Body of pancreas (tissue), 4 donors: ENCODE data around the gene MED22. TPM values are rescaled to one million over a fixed set of nuclear protein-coding genes. Genes with fewer than 3 reads are reported as not detected.

ENCODE experiments used
- ATAC-seq: fragments of 150-250 bp; one replicate; pipeline ENCODE4 v1.9.1; 2016
- DNase-seq, 4 donors: peaks; one replicate each; pipeline ENCODE4 v3.0.0-alpha.2; 2019
- H3K27ac ChIP-seq, 4 donors: fragments of 200-600 bp; sonication (generic); 1 replicate in 3 of 4; 2 replicates in 1 of 4; pipeline versions ENCODE4 v1.5.1 to v1.6.1; 2016 to 2019; ENCODE audit warnings: mild to moderate bottlenecking in 1 of 4, mixed read lengths in 1 of 4, moderate library complexity in 1 of 4
- H3K27me3 ChIP-seq, 2 donors: fragments of 200-600 bp; sonication (generic); one replicate each; pipeline ENCODE4 v1.6.0; 2016; ENCODE audit warnings: mild to moderate bottlenecking in 1 of 2
- H3K36me3 ChIP-seq, 2 donors: fragments of 200-600 bp; sonication (generic); replicated peaks in 1 of 2; 2 replicates each; pipeline ENCODE4 v1.5.1; 2016; ENCODE audit warnings: low read depth in 2 of 2; ENCODE audit not compliant: insufficient read depth in 1 of 2
- H3K4me1 ChIP-seq: fragments of 200-600 bp; sonication (generic); one replicate; pipeline ENCODE4 v1.6.0; 2016
- H3K4me3 ChIP-seq, 2 donors: fragments of 200-600 bp; sonication (generic); 1 replicate in 1 of 2; 2 replicates in 1 of 2; pipeline ENCODE4 v1.5.1; 2016 to 2019
- H3K9me3 ChIP-seq, 3 donors: fragments of 200-600 bp; sonication (generic); 1 replicate in 2 of 3; 2 replicates in 1 of 3; pipeline ENCODE4 v1.5.1; 2016
- POLR2A ChIP-seq, 3 donors: fragments of 450-650 bp; IDR thresholded peaks; one replicate each; pipeline ENCODE4 v1.6.1; 2016; ENCODE audit warnings: antibody characterized with exemption in 3 of 3, mild to moderate bottlenecking in 2 of 3
- WGBS, 2 donors: methylation state at CpG; one replicate each; pipeline ENCODE4 v1.1.5; 2017; 5-methylcytosine and 5-hydroxymethylcytosine counted together
- intact Hi-C: fragments of 100-400 bp; cut with DNase I; formaldehyde crosslinking; loops from one replicate; pipeline ENCODE4 v1.15.1; 2023
- total RNA-seq, 2 donors: library from RNA; depleted of rRNA; stranded (reverse); fragments of >200 nt; gene quantifications; one replicate each; pipeline ENCODE4 v1.1.0, GENCODE V29; 2016
- TF ChIP-seq, protein P1 (sequence below), 7 experiments: fragments of 450-650 bp in 4 of 7; fragments of 200-600 bp in 3 of 7; sonication (generic) in 3 of 7; IDR thresholded peaks; one replicate each; pipeline ENCODE4 v1.5.1; 2016 to 2019; ENCODE audit warnings: antibody characterized with exemption in 7 of 7

The MED22 gene
- total RNA-seq, 2 donors from 2014 or later: 15.8 to 16.3 TPM

DNA sequence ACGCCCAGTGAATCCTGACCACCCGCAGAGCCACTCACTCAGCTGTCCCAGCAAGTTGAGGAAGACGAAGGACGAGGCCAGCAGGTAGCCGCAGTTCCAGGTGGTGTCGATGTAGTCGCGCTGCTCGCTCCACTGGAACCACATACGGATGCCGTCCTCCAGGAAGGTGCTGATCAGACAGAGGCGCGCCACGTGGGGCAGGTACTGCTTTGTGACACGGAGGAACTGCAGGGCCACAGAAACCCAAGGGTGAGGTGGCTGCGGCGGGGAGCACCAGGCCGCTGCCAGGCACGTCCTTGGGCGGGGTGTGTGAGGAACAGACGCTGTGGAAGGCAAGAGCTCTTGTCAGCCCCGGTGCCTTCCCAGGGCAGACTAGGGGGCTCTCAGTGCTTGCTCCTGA lies 19.3 kb upstream of the MED22 start:
- Histone ChIP-seq H3K9me3 (no peaks in the 10 kb centered on the region), H3K27ac (peak overlapping the region in 2 of 4 donors; percentile 66 to 73), H3K4me3 (no peak overlapping the region), H3K27me3 (no peaks in the 10 kb centered on the region), H3K36me3 (peaks cover 4 to 21% of the 10 kb centered on the region in 2 donors), H3K4me1 (peaks cover 65% of the 10 kb centered on the region)
- DNase-seq (no peak), ATAC-seq (no peak)
- no peak for TF ChIP-seq POLR2A (IDR thresholded peaks at IDR 0.05)
- TF ChIP-seq, protein P1, sequence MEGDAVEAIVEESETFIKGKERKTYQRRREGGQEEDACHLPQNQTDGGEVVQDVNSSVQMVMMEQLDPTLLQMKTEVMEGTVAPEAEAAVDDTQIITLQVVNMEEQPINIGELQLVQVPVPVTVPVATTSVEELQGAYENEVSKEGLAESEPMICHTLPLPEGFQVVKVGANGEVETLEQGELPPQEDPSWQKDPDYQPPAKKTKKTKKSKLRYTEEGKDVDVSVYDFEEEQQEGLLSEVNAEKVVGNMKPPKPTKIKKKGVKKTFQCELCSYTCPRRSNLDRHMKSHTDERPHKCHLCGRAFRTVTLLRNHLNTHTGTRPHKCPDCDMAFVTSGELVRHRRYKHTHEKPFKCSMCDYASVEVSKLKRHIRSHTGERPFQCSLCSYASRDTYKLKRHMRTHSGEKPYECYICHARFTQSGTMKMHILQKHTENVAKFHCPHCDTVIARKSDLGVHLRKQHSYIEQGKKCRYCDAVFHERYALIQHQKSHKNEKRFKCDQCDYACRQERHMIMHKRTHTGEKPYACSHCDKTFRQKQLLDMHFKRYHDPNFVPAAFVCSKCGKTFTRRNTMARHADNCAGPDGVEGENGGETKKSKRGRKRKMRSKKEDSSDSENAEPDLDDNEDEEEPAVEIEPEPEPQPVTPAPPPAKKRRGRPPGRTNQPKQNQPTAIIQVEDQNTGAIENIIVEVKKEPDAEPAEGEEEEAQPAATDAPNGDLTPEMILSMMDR (IDR thresholded peaks at IDR 0.05): no peak
- 80 to 92% methylated on average over 11 to 22 of the region's 22 CpGs for WGBS, 2 donors
- intact Hi-C loops: no loop called here

- DNase-seq (no peak), ATAC-seq (no peak)
- Histone ChIP-seq H3K27me3 (no peaks in the 10 kb centered on the region), H3K4me3 (no peak overlapping the region), H3K4me1 (peaks cover 57% of the 10 kb centered on the region), H3K9me3 (no peaks in the 10 kb centered on the region), H3K36me3 (peaks cover 4 to 25% of the 10 kb centered on the region in 2 donors), H3K27ac (peak overlapping the region in 1 of 4 donors; percentile 66)
- intact Hi-C loops: no loop called here
- TF ChIP-seq POLR2A (IDR thresholded peaks at IDR 0.05): no peak
- TF ChIP-seq, protein P1 (IDR thresholded peaks at IDR 0.05): no peak
- 91 to 92% methylated on average over 4 to 11 of the region's 11 CpGs for WGBS, 2 donors
These were observed 18.5 kb upstream of the MED22 start for GRCh38 chr9:133366435-133366834.

GRCh38 chr9:133362359-133363044 lies 14.6 kb upstream of the MED22 start:
- intact Hi-C loops: no loop called here
- WGBS, 2 donors: 87 to 88% methylated on average over 13 to 15 of the region's 15 CpGs
- no peak for DNase-seq

GRCh38 chr9:133361507-133362092 lies 13.7 kb upstream of the MED22 start:
- WGBS, 2 donors: 60 to 61% methylated on average over 13 of the region's 13 CpGs
- ATAC-seq (no peak), DNase-seq (no peak)
- intact Hi-C loops: no loop called here
- Histone ChIP-seq H3K4me3 (no peak overlapping the region), H3K27ac (peak overlapping the region in 1 of 4 donors; percentile 7), H3K9me3 (no peaks in the 10 kb centered on the region), H3K36me3 (peaks cover 4 to 25% of the 10 kb centered on the region in 2 donors), H3K4me1 (peaks cover 44% of the 10 kb centered on the region), H3K27me3 (no peaks in the 10 kb centered on the region)
- TF ChIP-seq POLR2A (IDR thresholded peaks at IDR 0.05): no peak
- TF ChIP-seq, protein P1 (IDR thresholded peaks at IDR 0.05): no peak

More at GRCh38 chr9:133362359-133363044, 14.6 kb upstream of the MED22 start:
- Histone ChIP-seq H3K4me3 (no peak overlapping the region), H3K4me1 (peaks cover 42% of the 10 kb centered on the region), H3K27me3 (no peaks in the 10 kb centered on the region), H3K9me3 (no peaks in the 10 kb centered on the region), H3K27ac (peak overlapping the region in 1 of 4 donors; percentile 22), H3K36me3 (peaks cover 4 to 25% of the 10 kb centered on the region in 2 donors)
- ATAC-seq: no peak
- no peak for TF ChIP-seq POLR2A (IDR thresholded peaks at IDR 0.05)
- TF ChIP-seq, protein P1 (IDR thresholded peaks at IDR 0.05): no peak
